GM23248 (cell line): Measurements from ENCODE around the gene ASIP. TPM values are rescaled to one million over a fixed set of nuclear protein-coding genes. Genes with fewer than 3 reads are reported as not detected.
"Not testable (repeated sequence)": the region's sequence is repeated elsewhere in the genome, so short reads cannot be mapped to it uniquely, and the experiment has no call there.

ENCODE experiments used
- DNase-seq: peaks from one replicate; pipeline ENCODE4 v3.0.0-alpha.2; 2015
- H2AFZ ChIP-seq: fragments of 200-600 bp; sonication (generic); 2 replicates; pipeline ENCODE4 v1.6.1; 2016; ENCODE audit warnings: antibody characterized with exemption
- H3F3A ChIP-seq: fragments of 200-600 bp; sonication (generic); 2 replicates; pipeline ENCODE4 v1.6.1; 2016; ENCODE audit warnings: mild to moderate bottlenecking, antibody characterized with exemption, mixed run types; ENCODE audit not compliant: insufficient read depth
- H3K27ac ChIP-seq: fragments of 200-600 bp; sonication (generic); 2 replicates; pipeline ENCODE4 v1.5.1; 2016; ENCODE audit warnings: mild to moderate bottlenecking
- H3K27me3 ChIP-seq: fragments of 200-600 bp; sonication (generic); replicated peaks from 2 replicates; pipeline ENCODE4 v1.6.1; 2016; ENCODE audit warnings: mild to moderate bottlenecking; ENCODE audit not compliant: insufficient read depth
- H3K36me3 ChIP-seq: fragments of 200-600 bp; sonication (generic); 2 replicates; pipeline ENCODE4 v1.6.1; 2016; ENCODE audit warnings: low read depth, mild to moderate bottlenecking
- H3K4me1 ChIP-seq: fragments of 200-600 bp; sonication (generic); 2 replicates; pipeline ENCODE4 v1.6.1; 2016; ENCODE audit warnings: mild to moderate bottlenecking; ENCODE audit not compliant: insufficient read depth
- H3K4me2 ChIP-seq: fragments of 200-600 bp; sonication (generic); one replicate; pipeline ENCODE4 v1.6.1; 2016; ENCODE audit warnings: mild to moderate bottlenecking; ENCODE audit not compliant: unreplicated experiment
- H3K4me3 ChIP-seq: fragments of 200-600 bp; sonication (generic); 2 replicates; pipeline ENCODE4 v1.5.1; 2016; ENCODE audit warnings: mild to moderate bottlenecking
- H3K79me2 ChIP-seq: fragments of 200-600 bp; sonication (generic); 2 replicates; pipeline ENCODE4 v1.6.1; 2016; ENCODE audit warnings: mild to moderate bottlenecking; ENCODE audit not compliant: insufficient read depth
- H3K9ac ChIP-seq: fragments of 200-600 bp; sonication (generic); 2 replicates; pipeline ENCODE4 v1.6.1; 2016; ENCODE audit warnings: mild to moderate bottlenecking
- H3K9me2 ChIP-seq: fragments of 200-600 bp; sonication (generic); 2 replicates; pipeline ENCODE4 v1.6.1; 2016; ENCODE audit warnings: mixed run types, mild to moderate bottlenecking, moderate library complexity; ENCODE audit not compliant: insufficient read depth
- H3K9me3 ChIP-seq: fragments of 200-600 bp; sonication (generic); one replicate; pipeline ENCODE4 v1.6.1; 2017; ENCODE audit warnings: low read depth
- H4K20me1 ChIP-seq: fragments of 200-600 bp; sonication (generic); 2 replicates; pipeline ENCODE4 v1.6.0; 2016; ENCODE audit not compliant: insufficient read depth
- EZH2 ChIP-seq: fragments of 200-600 bp; sonication (generic); IDR thresholded peaks from 2 replicates; pipeline ENCODE4 v1.6.1; 2018; ENCODE audit warnings: antibody characterized with exemption, mild to moderate bottlenecking; ENCODE audit not compliant: insufficient read depth, poor library complexity, severe bottlenecking
- EZH2phosphoT487 ChIP-seq: fragments of 200-600 bp; sonication (generic); IDR thresholded peaks from 2 replicates; pipeline ENCODE4 v1.6.1; 2018; ENCODE audit warnings: antibody characterized with exemption, moderate library complexity, mild to moderate bottlenecking, low read depth; ENCODE audit not compliant: insufficient read depth
- WGBS, 2 experiments: methylation state at CpG; one replicate each; pipeline ENCODE4 v1.1.6; 2015 to 2017; ENCODE audit warnings: low lambda C conversion rate in 2 of 2, low coverage in 1 of 2; ENCODE audit errors: missing lambda C conversion rate in 2 of 2; 5-methylcytosine and 5-hydroxymethylcytosine counted together
- in situ Hi-C: fragments of 300-500 bp; cut with MboI; formaldehyde crosslinking; loops from 2 replicates; pipeline ENCODE4 v1.15.0; 2020
- polyA plus RNA-seq: library from polyadenylated mRNA; unstranded; fragments of >200 nt; fragmentation: Nextera tagmentation; extraction: Ambion mirVana; gene quantifications from 2 replicates; pipeline ENCODE4 v1.2.1, GENCODE V29; 2016
- total RNA-seq: library from RNA; depleted of rRNA; stranded (reverse); fragments of >200 nt; shearing (Covaris generic); gene quantifications from 2 replicates; pipeline ENCODE4 v1.2.3, GENCODE V29; 2014

Gene ASIP
- total and polyA plus RNA-seq, 2 experiments from 2014 or later: not detected

DNA sequence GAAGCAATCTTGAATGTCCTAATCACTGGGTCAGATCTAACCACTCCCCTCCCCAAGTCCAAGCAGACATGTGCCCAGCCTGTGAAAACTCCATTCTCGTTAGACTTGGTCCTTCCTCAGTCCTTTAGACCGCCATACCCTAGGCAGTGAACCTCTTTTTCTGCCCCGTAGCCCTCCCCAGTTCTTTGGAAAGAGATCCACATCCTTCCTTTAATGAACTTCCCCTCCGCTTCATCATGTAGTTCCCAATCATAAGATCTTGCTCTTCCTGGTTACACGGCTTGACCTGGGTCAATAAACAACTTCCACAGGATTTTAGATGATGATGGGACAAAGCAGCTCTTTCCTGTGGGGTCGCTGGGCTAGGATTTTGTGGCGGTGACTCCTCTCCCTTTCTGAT, 52.4 kb downstream of the ASIP start:
- H2AFZ ChIP-seq: no peak overlapping the region
- no peak overlapping the region for H3K4me3 ChIP-seq
- H3K4me2 ChIP-seq: no peak overlapping the region
- 98 to 99% methylated on average over 7 of the region's 7 CpGs for WGBS, 2 experiments
- H3K4me1 ChIP-seq: no peaks in the 10 kb centered on the region
- no peaks in the 10 kb centered on the region for H4K20me1 ChIP-seq
- no peaks in the 10 kb centered on the region for H3F3A ChIP-seq
- DNase-seq: no peak
- in situ Hi-C loops: no loop called here
- H3K27me3 ChIP-seq: no peaks in the 10 kb centered on the region
- no peaks in the 10 kb centered on the region for H3K9me3 ChIP-seq
- H3K27ac ChIP-seq: no peak overlapping the region
- H3K79me2 ChIP-seq: peaks cover 26% of the 10 kb centered on the region
- H3K36me3 ChIP-seq: no peaks in the 10 kb centered on the region; the same call in 1 of the 2 replicates
- no peak overlapping the region for H3K9ac ChIP-seq
- no peaks in the 10 kb centered on the region for H3K9me2 ChIP-seq
- TF ChIP-seq EZH2 (no peak), EZH2phosphoT487 (no peak)

DNA sequence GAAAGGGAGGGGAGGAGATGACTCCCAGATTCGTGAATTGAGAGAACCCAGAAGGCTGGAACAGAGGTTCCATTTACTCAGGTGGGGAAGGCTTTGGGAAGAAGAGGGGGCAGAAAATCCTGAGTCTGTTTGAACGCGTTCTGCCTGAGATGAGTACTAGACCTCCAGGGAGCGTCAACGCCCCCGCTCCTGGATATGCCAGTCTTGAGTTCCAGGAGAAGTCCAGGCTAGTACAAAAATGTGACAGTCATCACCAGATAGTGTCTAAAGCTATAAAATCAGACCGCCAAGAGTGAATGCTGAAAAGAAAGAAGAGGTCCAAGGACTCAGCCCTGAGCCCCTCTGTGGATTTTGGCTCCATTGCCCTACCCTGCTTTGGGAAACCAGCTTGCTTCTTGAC, 53.3 kb downstream of the ASIP start:
- no peaks in the 10 kb centered on the region for H3K4me1 ChIP-seq
- H3K27me3 ChIP-seq: no peaks in the 10 kb centered on the region
- H2AFZ ChIP-seq: no peak overlapping the region
- no peaks in the 10 kb centered on the region for H3F3A ChIP-seq
- no peak overlapping the region for H3K27ac ChIP-seq
- no peak overlapping the region for H3K4me2 ChIP-seq
- H3K9me2 ChIP-seq: no peaks in the 10 kb centered on the region
- no peak for TF ChIP-seq EZH2phosphoT487
- TF ChIP-seq EZH2: no peak
- DNase-seq: no peak
- H4K20me1 ChIP-seq: no peaks in the 10 kb centered on the region
- H3K4me3 ChIP-seq: no peak overlapping the region
- H3K79me2 ChIP-seq: peaks cover 31% of the 10 kb centered on the region
- no peaks in the 10 kb centered on the region for H3K9me3 ChIP-seq
- no peaks in the 10 kb centered on the region; the same call in 1 of the 2 replicates for H3K36me3 ChIP-seq
- in situ Hi-C loops: no loop called here
- H3K9ac ChIP-seq: no peak overlapping the region
- WGBS, 2 experiments: 84 to 89% methylated on average over 7 of the region's 7 CpGs

GRCh38 chr20:34295284-34295683, 54.1 kb downstream of the ASIP start:
- 94 to 96% methylated on average over 24 of the region's 24 CpGs for WGBS, 2 experiments
- TF ChIP-seq EZH2phosphoT487 (no peak), EZH2 (no peak)
- Histone ChIP-seq H3K36me3 (no peaks in the 10 kb centered on the region), H3K4me1 (no peaks in the 10 kb centered on the region), H3K9me3 (no peaks in the 10 kb centered on the region), H3K4me2 (no peak overlapping the region), H2AFZ (no peak overlapping the region), H3K9me2 (no peaks in the 10 kb centered on the region), H3F3A (no peaks in the 10 kb centered on the region), H3K27ac (no peak overlapping the region), H3K9ac (no peak overlapping the region), H3K79me2 (peaks cover 35% of the 10 kb centered on the region), H3K27me3 (no peaks in the 10 kb centered on the region), H3K4me3 (no peak overlapping the region), H4K20me1 (no peaks in the 10 kb centered on the region)
- in situ Hi-C loops: no loop called here
- no peak for DNase-seq

DNA sequence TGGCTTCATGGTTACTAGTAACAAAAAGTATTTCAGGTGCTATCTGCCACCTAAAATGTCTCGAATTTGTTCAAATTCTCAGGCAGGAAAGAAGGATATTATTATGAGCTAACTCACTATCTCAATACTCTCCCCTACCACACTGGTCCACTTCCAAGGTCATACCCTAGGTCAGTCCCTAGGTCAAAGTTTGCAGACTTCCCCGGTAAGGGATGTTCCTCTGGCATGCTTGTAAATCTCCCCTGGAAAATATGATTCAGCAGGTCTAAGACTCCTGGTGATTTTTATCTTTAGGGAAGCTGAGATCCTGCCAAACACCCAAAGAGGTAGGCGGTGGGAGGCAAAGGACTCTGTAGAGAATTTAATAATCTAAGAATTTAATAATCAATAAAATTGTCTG, 55.2 kb downstream of the ASIP start:
- in situ Hi-C loops: no loop called here
- peaks cover 47% of the 10 kb centered on the region for H3K79me2 ChIP-seq
- no peak overlapping the region for H2AFZ ChIP-seq

GRCh38 chr20:34298294-34298784, 57.1 kb downstream of the ASIP start:
- Histone ChIP-seq H3K79me2 (peaks cover 59% of the 10 kb centered on the region), H3K4me1 (peaks cover 12% of the 10 kb centered on the region)
- H3K27me3 ChIP-seq, H4K20me1 ChIP-seq, H3K9ac ChIP-seq, DNase-seq, H3K36me3 ChIP-seq, H3K4me2 ChIP-seq, H3K27ac ChIP-seq, H3K9me3 ChIP-seq, H3K9me2 ChIP-seq, H3F3A ChIP-seq, H2AFZ ChIP-seq, in situ Hi-C loops, H3K4me3 ChIP-seq: not testable (repeated sequence)
- WGBS, 2 experiments: 13 to 20% methylated on average over 8 of the region's 15 CpGs

More for the DNA sequence above, 55.2 kb downstream of the ASIP start:
- no peak for DNase-seq
- Histone ChIP-seq H3K9me3 (no peaks in the 10 kb centered on the region), H3K27ac (no peak overlapping the region), H3K4me2 (no peak overlapping the region), H3K4me3 (no peak overlapping the region), H3K9ac (no peak overlapping the region), H3K27me3 (no peaks in the 10 kb centered on the region), H4K20me1 (no peaks in the 10 kb centered on the region), H3F3A (no peaks in the 10 kb centered on the region), H3K36me3 (no peaks in the 10 kb centered on the region), H3K9me2 (no peaks in the 10 kb centered on the region), H3K4me1 (peaks cover 6% of the 10 kb centered on the region)
- TF ChIP-seq EZH2 (no peak), EZH2phosphoT487 (no peak)
- WGBS, 2 experiments: 83 to 84% methylated on average over 3 of the region's 3 CpGs
